Measurements from ENCODE around the gene LPAR1.
"Not testable (repeated sequence)": the region's sequence is repeated elsewhere in the genome, so short reads cannot be mapped to it uniquely, and the experiment has no call there.

The LPAR1 gene

GRCh38 chr9:110874963-110875674 is 163.2 kb downstream of the LPAR1 start:
- DNase-seq (ENCODE audit: low spot score), result no peak

GRCh38 chr9:110872920-110873319 is 165.3 kb downstream of the LPAR1 start:
- no peak for DNase-seq (ENCODE audit: low spot score)

- DNase-seq (ENCODE audit: low spot score), result no peak
These were observed 166.5 kb downstream of the LPAR1 start for GRCh38 chr9:110871736-110872135.

GRCh38 chr9:110869931-110870330 is 168.3 kb downstream of the LPAR1 start:
- no peak for DNase-seq (ENCODE audit: low spot score)

GRCh38 chr9:110864011-110864410 is 174.3 kb downstream of the LPAR1 start:
- DNase-seq (ENCODE audit: low spot score), result no peak

- not testable (repeated sequence) for DNase-seq (ENCODE audit: low spot score)
These were observed 176.7 kb downstream of the LPAR1 start for GRCh38 chr9:110861370-110862110.

- DNase-seq (ENCODE audit: low spot score), result no peak
These were observed 181.5 kb downstream of the LPAR1 start for GRCh38 chr9:110856772-110857171.

- DNase-seq (ENCODE audit: low spot score), result no peak
These were observed 187.7 kb downstream of the LPAR1 start for GRCh38 chr9:110850401-110851135.

- no peak for DNase-seq (ENCODE audit: low spot score)
These were observed 190.6 kb downstream of the LPAR1 start for GRCh38 chr9:110847671-110848070.

- no peak for DNase-seq (ENCODE audit: low spot score)
These were observed 192.1 kb downstream of the LPAR1 start for GRCh38 chr9:110846215-110846614.

GRCh38 chr9:110844121-110844520 is 194.1 kb downstream of the LPAR1 start:
- DNase-seq (ENCODE audit: low spot score), result no peak

GRCh38 chr9:110842986-110843385 is 195.3 kb downstream of the LPAR1 start:
- peak; percentile 55 for DNase-seq (ENCODE audit: low spot score)

- no peak for DNase-seq (ENCODE audit: low spot score)
These were observed 196.1 kb downstream of the LPAR1 start for GRCh38 chr9:110842169-110842568.

- no peak for DNase-seq (ENCODE audit: low spot score)
These were observed 200.8 kb downstream of the LPAR1 start for GRCh38 chr9:110837401-110838005.

- DNase-seq (ENCODE audit: low spot score), result peak; percentile 53
These were observed 202.4 kb downstream of the LPAR1 start for GRCh38 chr9:110835859-110836271.

GRCh38 chr9:110835404-110835803 is 202.9 kb downstream of the LPAR1 start:
- peak; percentile 81 for DNase-seq (ENCODE audit: low spot score)

GRCh38 chr9:110832926-110833325 is 205.3 kb downstream of the LPAR1 start:
- DNase-seq (ENCODE audit: low spot score), result no peak

GRCh38 chr9:110830495-110830894 is 207.8 kb downstream of the LPAR1 start:
- no peak for DNase-seq (ENCODE audit: low spot score)

- peak; percentile 66 for DNase-seq (ENCODE audit: low spot score)
These were observed 210.0 kb downstream of the LPAR1 start for GRCh38 chr9:110828264-110828663.

- DNase-seq (ENCODE audit: low spot score), result not testable (repeated sequence)
These were observed 211.9 kb downstream of the LPAR1 start for GRCh38 chr9:110826400-110826799.

- DNase-seq (ENCODE audit: low spot score), result no peak
These were observed 212.3 kb downstream of the LPAR1 start for GRCh38 chr9:110825950-110826349.

GRCh38 chr9:110825129-110825528 is 213.1 kb downstream of the LPAR1 start:
- not testable (repeated sequence) for DNase-seq (ENCODE audit: low spot score)
